Measurements from ENCODE around the gene PGAM2.

The PGAM2 gene

DNA sequence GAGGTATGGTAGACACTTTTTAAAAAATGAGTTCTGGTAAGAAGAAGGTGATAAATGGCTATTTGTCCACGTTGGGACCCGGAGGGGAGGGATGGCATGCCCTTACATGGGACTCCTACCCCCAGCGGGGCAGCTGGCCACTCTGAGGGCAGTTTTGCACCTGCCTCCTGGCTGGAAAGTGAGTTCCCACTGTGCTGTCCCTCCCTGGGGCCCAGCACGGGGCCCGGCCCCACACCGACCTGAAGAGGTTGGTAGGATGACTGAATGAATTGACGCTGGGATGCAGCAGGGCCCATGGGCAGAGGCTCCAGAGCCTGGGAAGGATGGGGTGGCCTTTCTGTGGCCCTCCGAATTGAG is 38.2 kb upstream of the PGAM2 start:
- no peak for FAIRE-seq

DNA sequence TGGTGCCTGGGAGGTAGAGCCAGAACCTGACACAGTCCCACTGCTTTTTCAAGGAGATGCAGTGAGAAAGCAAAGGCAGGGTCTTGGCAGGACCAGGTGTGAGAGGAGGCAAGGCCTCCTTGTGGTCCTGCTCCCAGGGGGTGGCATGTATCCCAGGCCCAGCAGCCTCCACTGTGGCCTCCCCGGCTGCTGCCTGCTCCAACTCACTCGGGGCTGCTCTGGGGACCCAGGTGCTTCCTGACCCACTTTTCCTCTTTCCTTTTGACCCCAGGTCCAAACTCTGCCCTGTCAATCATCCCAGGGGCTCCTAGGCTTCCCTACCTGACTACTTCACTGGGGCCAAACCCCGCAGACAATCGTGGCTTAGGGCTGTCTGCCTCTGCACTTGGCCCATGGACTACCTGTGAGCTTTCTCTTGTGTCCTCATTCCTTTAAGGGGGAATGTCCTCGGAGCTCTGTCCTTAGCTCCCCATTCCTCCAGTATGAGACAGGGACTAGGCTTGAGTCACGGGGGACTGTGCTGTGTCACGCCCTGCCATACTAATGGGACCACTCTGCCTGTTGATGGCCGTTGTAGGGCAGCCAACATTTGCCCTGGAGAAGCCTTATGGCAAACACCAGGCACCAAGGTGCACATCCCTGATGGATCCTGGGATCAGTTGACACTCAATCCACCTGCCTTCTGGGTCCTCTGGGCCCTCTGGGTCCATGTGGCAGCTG is 37.6 kb upstream of the PGAM2 start:
- FAIRE-seq, result no peak

DNA sequence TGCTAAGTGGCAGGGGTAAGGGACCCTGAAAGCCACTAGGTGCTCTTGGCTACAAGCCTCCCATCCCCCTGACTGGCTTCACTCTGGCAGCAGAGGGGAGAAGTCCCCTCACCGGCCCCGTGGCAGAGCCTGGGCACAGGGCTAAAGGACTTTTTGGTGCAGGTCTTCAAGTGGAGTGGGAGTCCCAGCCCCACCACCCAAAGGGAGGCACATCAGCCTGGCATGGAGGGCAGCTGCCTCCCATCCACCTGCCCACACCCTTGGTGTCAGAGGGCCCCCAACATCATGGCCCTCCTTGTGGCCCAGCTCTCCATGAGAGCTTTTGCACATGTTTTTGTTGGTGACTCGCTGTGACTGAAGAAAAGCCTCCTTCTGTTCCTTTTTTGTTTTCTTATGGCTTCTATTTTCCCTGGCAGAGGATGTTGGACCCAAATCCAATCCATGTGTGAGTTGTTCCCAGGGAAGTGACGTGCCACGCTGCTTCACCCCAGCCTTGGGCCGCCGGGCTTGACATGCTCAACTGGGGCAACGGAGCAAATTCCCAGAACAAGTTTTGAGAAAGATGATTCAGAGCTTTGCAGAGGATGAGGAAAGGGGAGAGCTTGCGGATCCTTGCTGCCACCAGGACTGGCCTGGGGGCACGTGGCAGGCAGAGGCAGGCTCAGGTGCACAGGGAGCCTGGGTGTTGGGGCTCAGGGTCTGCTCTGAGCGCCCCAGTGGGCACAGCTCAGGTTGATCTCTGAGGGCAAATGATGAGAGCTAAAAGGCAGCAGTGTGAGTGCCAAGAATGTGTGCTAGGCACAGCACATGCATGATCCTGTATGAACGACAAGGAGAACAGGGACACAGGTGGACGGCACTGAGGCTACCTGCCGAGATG is 36.8 kb upstream of the PGAM2 start:
- FAIRE-seq, result no peak

DNA sequence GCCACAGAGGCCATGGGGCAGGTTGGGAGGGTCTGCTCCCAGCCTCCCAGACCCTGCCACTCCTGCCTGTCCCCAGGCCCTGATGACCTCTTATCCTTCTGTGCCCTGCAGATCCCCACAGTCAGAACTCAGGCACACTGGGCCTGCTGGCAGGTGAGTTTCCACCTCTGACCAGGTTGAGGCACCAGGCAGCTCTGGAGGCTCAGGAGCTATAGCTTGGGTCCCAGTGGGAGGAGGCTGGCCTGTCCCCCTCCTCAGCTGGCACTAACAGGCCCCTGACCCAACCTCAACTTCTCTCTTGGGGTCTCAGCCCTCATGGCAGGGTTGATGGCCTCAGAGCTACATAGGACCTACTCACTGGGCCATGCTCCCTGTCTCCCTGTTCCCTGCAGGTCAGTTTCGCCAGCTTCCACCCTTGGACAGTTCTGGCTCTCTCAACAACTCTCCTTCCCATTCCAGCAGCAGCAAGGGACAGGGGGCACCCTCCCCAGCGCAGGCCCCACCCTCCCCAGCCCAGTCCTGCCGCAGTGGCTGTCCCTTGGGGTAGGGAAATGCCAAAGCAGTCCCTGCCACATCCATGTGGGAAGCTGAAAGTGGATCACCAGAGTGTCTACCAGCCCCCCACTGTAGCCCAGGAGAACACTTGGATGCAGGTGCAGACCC is 36.1 kb upstream of the PGAM2 start:
- no peak for FAIRE-seq

DNA sequence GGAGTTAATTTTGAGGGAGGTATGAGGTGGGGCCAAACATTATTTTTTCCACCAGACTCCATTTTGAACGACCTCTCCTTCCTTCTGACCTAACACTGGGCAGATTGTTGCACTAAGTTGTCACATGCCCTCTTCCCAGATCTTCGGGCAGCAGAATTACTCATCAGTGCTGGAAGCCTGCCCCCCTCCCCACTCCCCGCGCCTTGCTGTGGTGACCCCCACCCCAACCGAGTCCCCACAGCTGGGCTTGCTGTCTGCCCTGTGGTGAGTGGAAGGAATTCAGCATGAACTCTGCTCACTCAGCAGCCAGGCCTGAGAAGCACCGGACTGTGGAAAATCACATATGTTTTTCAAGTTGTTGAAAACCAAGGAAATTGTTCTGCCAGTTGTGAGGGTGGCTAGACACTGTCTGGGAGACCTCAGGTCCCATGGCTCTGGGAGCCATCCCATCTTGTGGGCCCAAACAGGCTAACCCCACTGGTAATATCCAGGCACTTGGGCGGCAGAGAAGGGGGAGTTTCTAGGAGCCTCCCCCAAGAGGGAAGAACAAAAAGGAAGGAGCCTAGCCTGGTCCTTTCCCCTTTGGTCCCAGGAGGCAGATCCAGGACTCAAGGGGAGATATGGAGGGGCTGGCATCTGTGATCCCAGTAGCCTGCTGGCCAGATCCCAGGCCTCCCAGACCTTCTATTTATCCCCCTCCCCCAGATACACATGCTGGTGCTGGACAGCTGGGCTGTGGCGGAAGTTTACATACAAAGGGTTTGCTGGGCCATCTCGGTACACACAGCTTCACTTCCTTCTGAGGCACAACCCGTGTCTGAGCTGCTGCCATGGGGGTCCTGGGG is 35.3 kb upstream of the PGAM2 start:
- FAIRE-seq, result no peak

DNA sequence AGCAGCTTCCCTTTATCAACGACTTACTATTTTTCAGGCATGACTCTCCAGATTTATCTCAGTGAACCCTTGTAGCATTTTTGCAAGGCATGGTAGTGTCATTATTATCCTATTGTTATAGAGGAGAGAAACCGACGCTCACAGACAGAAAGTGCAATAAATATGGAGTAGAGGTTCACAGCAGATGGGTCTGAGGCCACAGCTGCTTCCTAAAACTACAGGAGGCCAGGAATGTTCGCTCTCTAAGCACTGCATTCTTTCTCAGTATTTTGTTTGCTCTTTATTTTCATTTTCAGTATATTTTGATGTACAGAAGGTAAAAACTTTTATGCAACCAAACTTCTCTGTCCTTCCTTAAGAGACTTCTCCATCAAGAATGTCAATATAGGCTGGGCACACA is 34.3 kb upstream of the PGAM2 start:
- FAIRE-seq, result no peak

DNA sequence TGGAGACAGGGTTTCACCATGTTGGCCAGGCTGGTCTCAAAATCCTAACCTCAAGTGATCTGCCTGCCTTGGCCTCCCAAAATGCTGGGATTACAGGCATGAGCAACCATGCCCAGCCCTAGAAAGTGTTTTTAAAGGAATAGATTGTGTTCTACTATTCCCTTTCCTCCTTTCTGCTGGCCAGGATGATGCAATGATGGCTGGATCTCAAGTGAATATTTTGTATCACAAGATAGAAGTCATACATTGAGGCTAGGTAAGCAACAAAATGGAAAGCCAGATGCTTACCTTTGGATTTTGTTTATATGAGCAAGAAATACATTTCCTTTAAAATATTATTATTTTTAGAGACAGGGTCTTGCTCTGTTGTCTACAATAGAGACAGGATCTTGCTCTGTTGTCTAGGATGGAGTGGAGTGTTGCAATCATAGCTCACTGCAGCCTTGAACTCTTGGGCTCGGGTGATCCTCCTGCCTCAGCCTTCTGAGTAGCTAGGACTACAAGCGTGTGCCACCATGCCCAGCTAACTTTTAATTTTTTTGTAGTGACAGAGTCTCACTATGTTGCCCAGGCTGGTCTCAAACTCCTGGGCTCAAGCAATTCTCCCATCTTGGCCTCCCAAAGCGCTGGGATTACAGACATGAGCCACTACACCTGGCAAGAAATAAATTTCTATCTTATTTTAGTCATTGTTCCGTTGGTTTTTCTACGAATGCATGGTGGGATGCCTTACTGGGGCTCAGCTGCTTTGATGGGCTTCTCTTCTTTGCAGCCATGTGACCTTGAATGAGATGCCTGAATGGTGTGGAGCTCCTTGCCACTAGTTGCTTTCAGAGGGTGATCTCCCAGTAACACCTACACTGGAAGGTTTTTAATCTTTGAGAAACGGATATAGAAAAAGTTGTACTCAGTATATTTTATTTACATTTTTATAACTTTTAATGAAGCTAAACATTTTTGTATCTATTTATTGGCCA is 33.0 kb upstream of the PGAM2 start:
- no peak for FAIRE-seq

DNA sequence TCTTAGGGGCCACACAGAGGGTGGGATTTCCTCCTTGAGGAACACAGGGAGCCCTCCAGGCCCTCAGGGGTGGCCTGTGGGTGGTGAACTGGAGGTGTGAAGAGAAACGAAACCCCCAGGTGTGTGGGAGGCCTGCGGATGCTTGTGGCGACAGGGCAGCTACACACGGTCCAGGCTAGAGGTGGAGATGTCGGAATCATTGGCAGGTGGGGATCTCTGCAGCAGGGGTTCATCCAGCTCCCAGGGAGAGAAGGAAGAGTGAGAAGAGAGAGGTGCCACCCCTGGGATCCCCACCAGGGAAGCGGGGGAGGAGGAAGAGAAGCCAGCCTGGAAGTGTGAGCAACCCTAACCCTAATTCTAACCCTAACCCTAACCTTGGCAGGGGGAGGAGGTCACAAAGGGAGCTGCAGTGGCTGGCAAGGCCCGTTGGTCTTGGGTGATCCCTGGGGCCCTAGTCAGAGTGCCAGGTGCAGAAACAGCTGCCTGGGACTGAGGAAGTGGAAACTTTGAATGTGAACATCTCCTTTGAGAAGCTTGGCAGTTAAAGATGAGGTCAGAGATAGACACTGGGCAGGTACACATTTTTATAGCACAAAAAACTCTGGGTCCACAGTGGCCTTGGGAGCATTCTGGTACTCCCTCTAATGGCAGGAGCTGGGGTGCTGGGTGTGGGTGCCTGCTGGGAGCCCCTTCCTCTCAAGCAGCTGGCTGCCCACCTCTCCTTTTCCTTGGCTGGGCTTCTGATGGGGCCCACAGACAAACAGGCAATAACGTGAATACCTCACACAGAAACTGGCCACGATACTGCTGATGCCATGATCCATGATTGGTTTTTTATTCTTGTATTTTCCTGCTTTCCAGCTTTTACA is 31.9 kb upstream of the PGAM2 start:
- FAIRE-seq, result no peak

DNA sequence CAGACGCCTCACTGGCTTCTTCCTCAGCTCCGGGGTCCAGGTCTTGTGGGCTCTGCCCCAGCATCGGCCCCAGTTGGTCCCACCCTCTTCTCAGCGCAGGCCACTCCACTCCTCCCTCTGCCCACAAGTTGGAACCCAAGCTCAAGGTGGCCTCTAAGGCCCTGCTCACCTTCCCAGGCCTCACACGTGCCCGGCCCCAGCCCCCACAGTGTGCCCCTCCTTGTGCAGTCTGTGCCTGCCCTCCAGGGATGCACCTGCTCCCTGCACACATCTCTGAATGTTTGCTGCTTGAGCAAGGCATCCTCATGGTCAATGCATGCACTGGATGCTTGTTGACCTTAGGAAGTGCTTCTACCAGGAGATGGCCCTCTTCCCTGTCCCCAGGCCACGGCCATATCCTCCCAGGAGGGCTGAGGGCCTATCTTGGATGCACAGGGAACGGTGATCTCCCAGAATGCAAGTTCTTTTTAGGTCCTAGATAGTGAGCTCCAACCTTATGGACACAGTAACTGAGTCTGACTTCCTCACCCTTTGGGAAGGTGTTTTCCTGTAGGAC is 31.0 kb upstream of the PGAM2 start:
- FAIRE-seq, result no peak

DNA sequence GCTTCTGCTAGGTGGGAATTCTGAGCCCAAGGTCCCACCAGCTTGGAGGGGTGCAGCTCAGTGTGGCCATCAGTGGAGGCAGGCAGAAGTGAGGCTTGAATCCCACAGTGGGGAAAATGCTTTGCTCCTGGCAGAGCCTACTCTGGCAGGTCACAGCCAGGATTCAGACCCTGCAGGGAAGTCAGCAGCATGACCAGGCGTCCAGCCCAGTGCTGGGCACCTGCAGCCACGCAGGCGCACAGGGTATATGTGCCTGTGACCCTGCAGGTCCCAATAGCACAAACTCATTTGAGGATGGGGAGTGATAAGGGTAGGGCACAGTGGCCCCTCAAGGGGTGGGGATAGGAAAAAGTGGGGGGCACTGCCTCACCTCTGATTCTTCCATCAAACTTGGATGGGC is 30.4 kb upstream of the PGAM2 start:
- FAIRE-seq, result no peak

DNA sequence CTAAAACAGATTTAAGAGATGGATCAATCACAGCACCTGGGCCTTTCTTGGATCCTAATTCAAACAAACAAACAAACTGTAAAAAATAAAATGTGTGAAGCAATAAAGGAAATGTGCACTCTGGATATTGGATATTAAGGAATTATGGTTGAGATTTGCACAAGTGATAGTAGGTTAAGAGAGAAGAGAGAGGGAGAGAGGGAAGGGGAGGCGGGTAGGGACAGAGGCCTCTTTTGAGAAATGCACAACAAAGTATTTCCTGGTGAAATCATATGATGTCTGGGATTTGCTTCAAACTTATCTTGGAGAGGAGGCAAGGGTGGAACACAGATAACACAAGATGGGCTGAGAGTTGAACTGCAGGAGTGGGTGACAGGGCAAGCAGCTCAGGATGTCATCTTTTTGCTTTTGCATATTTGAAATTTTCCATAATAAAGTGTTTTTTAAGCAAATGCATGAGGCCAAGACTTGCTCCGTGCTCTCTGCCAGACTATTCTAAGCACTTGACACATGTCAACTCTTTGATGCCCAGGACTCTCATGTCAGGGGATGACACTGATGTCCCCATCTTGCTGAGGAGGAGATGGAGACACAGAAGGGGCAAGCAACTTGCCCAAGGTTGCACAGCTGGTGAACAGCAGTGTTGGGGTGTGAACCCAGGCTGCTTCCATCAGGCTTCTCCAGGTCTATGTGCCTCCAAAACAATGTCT is 29.7 kb upstream of the PGAM2 start:
- no peak for FAIRE-seq

DNA sequence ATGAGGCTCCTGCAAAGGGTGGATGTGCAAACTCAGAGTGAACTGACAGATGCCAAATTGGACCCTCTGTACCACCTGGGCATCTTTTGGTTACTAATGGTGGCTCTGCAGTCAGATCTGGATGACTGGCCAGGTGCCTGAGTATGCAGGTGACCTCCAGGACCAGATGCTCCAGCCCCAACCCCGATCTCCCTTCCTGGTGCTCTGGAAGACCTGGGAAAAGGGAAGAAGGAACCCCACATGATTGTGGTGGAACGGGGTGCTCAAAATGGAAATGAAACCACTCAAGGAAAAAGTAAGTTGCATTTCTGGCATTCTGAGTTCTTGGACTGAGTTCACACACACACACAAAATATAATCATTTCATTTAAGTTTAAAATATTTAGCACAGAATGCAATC is 29.0 kb upstream of the PGAM2 start:
- FAIRE-seq, result no peak

DNA sequence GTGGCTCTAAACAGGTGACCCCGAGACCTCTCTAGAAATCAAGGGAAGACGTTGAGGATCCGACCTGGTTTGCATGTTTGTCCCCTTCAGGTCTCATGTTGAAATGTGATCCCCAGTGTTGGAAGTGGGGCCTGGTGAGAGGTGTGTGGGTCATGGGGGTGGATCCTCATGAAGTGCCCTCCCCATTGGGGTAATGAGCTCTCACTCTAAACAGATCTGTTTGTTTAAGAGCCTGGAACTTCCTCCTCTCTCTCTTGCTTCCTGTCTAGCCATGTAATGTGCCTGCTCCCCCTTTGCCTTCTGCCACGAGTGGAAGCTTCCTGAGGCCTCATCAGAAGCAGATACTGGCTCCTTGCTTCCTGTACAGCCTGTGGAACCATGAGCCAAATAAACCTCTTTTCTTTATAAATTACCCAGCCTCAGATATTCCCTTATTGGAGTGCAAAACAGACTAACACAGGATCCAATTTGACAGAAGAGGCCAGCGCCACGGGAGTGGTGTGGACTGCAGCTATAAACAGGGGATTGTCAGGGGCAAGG is 27.8 kb upstream of the PGAM2 start:
- FAIRE-seq, result no peak

DNA sequence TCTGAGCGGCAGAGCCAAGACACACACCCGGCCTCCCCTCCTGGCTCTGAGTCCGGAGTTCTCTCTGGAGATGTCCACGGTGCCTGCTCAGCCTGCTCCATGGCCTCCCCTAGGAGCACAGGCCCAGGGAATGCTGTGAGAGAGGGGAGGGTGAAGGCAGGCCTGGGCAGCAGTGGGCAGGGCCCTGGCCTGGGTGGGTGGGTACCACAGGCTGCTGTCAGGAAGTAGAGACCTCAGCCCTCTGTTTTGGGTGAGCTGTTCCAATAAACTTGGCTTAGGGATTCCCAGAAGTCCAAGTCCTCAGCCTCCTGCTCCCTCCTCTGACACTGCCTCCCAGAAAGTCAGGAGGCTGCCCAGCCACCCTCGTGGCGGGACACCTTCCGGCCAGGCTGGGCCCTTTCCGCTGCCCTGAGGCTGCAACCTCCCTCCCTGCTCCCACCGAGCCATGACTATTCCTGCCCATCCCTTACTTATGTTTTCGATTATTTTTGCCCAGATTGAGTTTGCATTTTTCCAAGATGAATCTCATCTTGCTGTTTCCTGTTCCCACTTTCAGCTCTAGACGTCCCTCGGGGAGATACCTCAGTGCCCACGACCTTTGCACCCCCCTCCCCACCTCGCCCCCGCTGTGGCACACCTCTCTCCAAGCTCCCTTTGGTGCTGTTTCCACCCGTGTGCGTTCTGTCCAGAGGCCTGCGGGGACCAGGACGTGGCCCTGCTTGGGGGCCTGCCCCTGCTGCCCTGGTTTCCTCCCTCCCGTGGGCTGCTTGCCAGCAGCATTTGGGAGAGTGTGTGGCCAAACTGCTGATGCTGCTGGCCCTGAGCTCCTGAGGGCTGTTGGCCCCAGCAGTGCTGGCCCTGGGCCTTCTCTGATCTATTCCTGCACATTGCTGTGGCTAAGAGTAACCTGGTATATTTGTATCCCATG is 22.8 kb upstream of the PGAM2 start:
- FAIRE-seq, result no peak

DNA sequence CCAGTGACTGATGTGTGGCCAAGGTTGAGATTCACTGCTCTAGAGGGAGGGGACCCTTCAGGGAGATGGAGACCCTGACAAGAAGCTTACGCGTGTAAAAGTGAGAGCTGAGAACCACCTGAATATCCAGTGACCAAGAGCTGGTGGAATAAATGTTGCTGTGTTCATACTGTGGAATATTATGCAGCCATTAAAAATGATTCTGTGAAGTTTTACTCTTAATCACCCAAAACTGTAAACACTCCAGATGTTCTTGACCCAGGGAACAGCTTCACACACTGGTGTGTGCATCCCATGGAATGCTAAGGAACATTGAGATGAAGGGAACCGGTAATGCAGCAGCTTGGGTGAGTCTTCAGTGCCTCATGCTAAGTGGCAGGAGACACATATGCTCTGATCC is 21.3 kb upstream of the PGAM2 start:
- FAIRE-seq, result no peak

DNA sequence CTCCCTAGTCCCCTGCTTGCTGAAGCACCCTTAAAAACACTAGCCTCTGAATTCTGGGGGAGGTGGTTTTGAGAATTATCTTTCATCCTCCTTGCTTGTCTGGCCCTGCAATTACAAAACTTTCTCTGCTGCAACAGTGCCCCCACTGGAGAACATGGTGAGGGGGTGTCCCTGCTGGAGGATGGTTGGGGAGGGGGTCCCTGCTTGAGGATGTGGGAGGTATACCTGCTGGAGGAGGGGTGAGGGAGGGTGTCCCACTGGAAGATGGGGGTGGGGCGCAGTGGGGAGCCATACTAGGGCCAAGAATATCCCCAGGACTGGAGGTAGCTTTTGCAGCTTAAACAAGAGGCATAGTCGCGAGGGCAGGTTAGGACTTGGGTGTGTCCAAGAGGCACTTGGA is 20.2 kb upstream of the PGAM2 start:
- no peak for FAIRE-seq

DNA sequence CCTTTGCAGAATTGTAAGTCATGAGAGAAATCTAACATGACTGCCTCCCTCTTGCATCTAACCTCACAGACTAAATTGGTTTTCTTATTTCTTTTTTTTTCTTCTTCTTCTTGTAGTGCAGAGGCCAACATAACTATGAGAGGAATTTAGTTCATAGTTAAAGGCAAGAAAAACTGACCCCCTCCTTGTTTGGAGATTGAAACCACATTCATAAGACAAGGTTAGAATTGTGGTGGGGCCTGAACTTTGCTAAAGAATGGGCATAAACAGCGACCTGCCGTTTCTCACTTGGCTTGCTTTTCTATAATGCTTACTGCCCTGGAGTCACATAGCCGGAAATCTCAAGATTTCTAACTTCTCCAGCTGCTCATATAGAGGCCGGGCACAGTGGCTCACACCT is 19.3 kb upstream of the PGAM2 start:
- FAIRE-seq, result no peak

DNA sequence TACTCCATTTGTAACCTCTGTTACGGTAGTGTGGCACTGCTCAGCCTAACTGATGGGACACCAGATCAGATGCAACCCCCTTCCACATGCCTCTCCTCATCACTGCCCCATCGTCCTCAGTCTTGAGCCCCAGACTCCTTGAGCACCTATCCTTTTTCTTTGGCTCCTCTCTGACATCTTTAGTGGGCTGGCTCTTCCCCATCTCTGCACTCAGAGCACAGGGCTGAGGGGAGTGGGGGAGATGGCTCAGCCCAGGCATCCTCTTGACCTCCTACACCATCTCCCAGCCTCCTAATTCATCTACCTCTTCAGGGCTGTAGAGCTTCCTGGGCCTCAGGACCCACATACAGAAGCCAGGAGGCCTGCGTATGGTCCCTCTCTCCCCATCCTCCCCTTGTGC is 18.4 kb upstream of the PGAM2 start:
- FAIRE-seq, result no peak
